Right lobe of liver (tissue), 4 donors: Measurements from ENCODE around the gene NOD1.

Experiments
- CTCF ChIP-seq, 4 donors: fragments of 200-600 bp in 3 of 4; fragments of 450-650 bp in 1 of 4; IDR thresholded peaks; one replicate each; pipeline versions ENCODE4 v1.5.1 to v1.8.0; 2016 to 2022; ENCODE audit warnings: antibody characterized with exemption in 4 of 4, mild to moderate bottlenecking in 2 of 4
- POLR2A ChIP-seq: fragments of 450-650 bp; IDR thresholded peaks from one replicate; pipeline ENCODE4 v1.6.1; 2017; ENCODE audit warnings: antibody characterized with exemption, mild to moderate bottlenecking
- donor health status: DM: no; HTN: no; CAD: no.
- donor health status: DM: no; HTN: no; CAD: no.
- donor health status: DM: no; HTN: yes; CAD: no.

GRCh38 chr7:30474893-30475292, 3.7 kb downstream of the NOD1 start:
- TF ChIP-seq CTCF (IDR thresholded peaks at IDR 0.05), result no peak
- TF ChIP-seq POLR2A, result no peak
